A549 (cell line): ENCODE data around the gene PLAC8L1.

Experiments used
- CTCF ChIP-seq: fragments of >200 bp; sonication (Bioruptor Twin); formaldehyde crosslinking; IDR thresholded peaks from 3 replicates; pipeline ENCODE4 v1.5.1; 2016
- NPAS2 ChIP-seq: fragments of 250-450 bp; sonication (Bioruptor Pico); IDR thresholded peaks from 2 replicates; pipeline ENCODE4 v1.8.0; 2022; ENCODE audit warnings: mild to moderate bottlenecking, moderate library complexity, borderline replicate concordance
- POLR2A ChIP-seq: IDR thresholded peaks from 2 replicates; pipeline ENCODE4 v1.6.1; 2012; ENCODE audit warnings: mild to moderate bottlenecking, low read length
- RNF2 ChIP-seq: fragments of 200-600 bp; sonication (generic); IDR thresholded peaks from 2 replicates; pipeline ENCODE4 v1.6.1; 2016; ENCODE audit warnings: low read depth, mild to moderate bottlenecking, antibody characterized with exemption, moderate library complexity, borderline replicate concordance
- SMC3 ChIP-seq: fragments of >200 bp; sonication (Bioruptor Twin); formaldehyde crosslinking; IDR thresholded peaks from 3 replicates; pipeline ENCODE4 v1.6.1; 2018; ENCODE audit warnings: inconsistent platforms

- TF ChIP-seq SMC3 (no peak), CTCF (no peak), POLR2A (no peak), RNF2 (no peak), NPAS2 (CRISPR knock-in tag) (no peak)
Measured at GRCh38 chr5:146070746-146071145, 34.6 kb downstream of the PLAC8L1 start.
